ENCODE data around the gene PGAM4. TPM values are rescaled to one million over a fixed set of nuclear protein-coding genes. Genes with fewer than 3 reads are reported as not detected.

PGAM4 gene
- total RNA-seq: not detected in 2 replicates

DNA sequence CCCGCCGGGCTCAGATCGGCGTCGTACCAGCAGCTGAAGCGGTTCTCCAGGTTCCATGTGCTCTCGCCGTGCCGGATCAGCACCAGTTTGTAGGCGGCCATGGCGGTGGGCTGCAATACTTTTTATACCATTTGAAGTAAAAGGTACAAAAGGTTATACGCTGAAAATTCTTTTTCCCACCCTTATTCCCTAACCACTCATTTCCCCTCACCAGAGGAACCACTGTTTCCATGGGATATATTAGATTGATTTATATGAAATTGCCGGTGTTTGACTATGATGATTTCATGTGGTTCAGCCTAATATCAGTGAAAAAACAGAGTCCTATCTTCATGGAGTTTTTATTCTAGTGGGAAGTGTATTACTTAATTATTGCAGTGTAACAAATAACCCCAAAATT is at the start of gene PGAM4:
Gene PGAM4 (minus strand): TSS at position 101 of the 400 bp plus-strand sequence. CDS start 0 bp downstream, at position 101.

Other genes with a start within 250 kb of the PGAM4 start
- gene ATRX, start 183.4 kb downstream of the PGAM4 start, total RNA-seq: 84.0 and 95.4 TPM in 2 replicates
- gene MAGT1, start 74.2 kb downstream of the PGAM4 start, total RNA-seq: 135 and 230 TPM in 2 replicates
- gene COX7B, start 70.2 kb downstream of the PGAM4 start, total RNA-seq: 162 and 495 TPM in 2 replicates
- gene ATP7A, start 58.9 kb downstream of the PGAM4 start, total RNA-seq: 22.5 and 31.3 TPM in 2 replicates
- 254 and 558 TPM in 2 replicates for gene PGK1, start 134.6 kb upstream of the PGAM4 start, total RNA-seq
- gene TAF9B, start 170.0 kb upstream of the PGAM4 start, total RNA-seq: 25.1 and 43.1 TPM in 2 replicates